Measurements from ENCODE around the gene RGL1.
"Not testable (repeated sequence)": the region's sequence is repeated elsewhere in the genome, so short reads cannot be mapped to it uniquely, and the experiment has no call there.

Gene RGL1

DNA sequence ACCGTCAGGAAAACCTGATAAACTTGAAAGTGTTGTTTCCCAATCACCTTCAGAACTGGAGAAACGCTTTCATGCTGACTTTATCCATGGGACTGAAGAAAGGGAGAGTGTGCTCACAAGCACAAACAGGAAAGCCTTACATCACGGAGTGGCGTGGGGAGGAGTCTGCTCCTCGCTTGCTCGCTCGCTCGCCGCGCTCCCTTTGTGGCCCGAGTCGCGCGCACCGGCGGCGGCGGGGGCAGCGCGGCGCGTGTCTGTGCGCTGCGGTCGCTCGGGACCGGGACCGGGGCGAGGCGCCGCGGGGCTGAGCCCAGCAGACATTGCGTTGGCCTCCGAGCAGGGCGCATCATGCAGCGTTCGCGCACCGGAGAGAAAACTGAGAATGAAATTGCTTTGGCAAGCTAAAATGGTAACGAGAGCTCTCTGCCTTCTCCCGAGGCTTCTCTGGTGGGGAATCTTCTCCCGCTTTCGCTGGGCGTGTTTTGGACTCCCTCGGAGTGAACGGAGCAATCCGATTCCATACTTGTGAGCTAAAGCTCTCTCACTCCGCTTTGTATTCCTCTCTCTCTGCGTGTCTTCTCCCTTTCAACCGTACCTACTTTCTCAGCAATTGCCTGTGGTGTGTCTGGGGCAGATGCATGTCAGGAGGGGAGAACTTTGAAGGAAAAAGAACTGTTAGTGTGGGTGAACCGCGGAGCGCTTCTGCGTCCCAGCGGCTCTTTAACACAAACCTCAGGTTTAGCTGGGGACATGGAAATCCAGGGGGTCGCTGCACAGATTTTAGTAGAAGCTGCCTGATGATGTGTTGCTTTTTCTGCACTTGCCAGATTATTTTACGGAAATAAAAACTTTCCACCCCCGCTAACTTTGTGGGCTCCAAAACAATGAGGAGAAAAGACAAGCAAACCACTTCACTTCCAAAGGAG lies at the start of gene RGL1:
RGL1 (plus strand) TSS at position 205 of the 926 bp plus-strand sequence; CDS start at position 383, 178 bp downstream.
- peak; percentile 14 to 22 for DNase-seq

DNA sequence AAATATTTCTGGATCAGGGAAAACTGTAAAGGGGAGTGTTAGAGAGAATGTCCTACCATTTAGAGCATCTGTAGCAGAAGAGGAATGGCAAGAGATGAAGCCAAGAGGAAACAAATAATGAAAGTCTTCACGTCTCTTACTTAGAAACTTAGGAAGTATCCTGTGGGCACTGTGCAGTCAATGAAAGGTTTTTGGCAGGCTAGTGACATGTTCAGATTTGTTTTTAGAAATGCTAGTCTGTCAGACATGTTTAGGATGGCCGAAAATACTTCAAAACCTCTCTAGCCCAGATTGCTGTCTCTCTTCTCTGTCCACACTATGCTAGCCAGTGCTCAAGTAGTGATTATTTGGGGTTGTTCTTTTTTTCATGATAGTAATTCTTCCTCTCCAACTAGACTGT lies 48.6 kb upstream of the RGL1 start:
- DNase-seq: no peak

- DNase-seq: no peak
Observed at GRCh38 chr1:183757061-183757460, 47.9 kb upstream of the RGL1 start.

GRCh38 chr1:183758913-183759312 lies 46.0 kb upstream of the RGL1 start:
- DNase-seq: no peak

GRCh38 chr1:183760661-183761060 lies 44.3 kb upstream of the RGL1 start:
- no peak for DNase-seq

- DNase-seq: no peak
Observed at GRCh38 chr1:183761871-183762270, 43.0 kb upstream of the RGL1 start.

DNA sequence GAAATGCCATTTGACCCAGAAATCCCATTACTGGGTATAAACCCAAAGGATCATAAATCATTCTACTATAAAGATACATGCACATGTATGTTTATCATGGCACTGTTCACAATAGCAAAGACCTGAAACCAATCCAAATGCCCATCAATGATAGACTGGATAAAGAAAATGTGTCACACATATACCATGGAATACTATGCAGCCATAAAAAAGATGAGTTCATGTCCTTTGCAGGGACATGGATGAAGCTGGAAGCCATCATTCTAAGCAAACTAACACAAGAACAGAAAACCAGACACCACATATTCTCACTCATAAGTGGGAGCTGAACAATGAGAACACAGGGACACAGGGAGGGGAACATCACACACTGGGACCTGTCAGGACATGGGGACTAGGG lies 42.1 kb upstream of the RGL1 start:
- DNase-seq: not testable (repeated sequence)

DNA sequence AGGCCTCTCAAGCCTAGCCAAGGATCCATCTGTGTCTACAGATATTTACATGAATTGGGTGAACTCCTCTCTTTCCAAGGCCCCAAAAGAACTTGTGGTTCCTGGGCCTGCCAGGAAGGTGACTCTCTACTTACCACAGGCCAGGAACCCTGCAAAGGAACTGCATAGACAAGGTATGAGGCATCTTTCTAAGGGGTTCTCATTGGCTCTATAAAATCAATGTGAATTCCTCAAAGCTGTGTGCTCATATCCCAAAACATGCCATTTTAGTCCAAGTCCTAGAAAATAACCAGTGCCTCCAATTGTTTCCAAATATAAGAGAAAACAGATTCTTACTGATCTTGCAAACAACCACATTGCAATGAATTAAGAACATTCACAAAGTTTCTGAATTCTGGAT lies 39.9 kb upstream of the RGL1 start:
- DNase-seq: no peak

- no peak for DNase-seq
Observed at GRCh38 chr1:183769956-183770815, 34.7 kb upstream of the RGL1 start.

DNA sequence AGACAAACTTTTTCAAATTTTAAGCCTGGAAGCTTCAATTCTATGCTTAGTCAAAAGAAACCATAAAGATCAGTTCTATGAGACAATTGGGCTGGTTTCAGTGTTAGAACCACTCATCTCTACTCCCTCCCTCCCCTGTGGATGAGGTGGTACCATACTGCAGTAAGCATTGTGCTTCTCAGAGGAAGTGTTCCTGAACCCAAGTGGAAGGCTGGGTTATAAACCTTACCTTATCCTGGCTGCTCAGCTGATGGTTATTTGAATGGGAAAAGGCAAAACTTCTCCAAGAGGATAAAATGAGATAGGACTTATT lies 34.1 kb upstream of the RGL1 start:
- DNase-seq: no peak

- no peak for DNase-seq
Observed at GRCh38 chr1:183773482-183774274, 31.2 kb upstream of the RGL1 start.

DNA sequence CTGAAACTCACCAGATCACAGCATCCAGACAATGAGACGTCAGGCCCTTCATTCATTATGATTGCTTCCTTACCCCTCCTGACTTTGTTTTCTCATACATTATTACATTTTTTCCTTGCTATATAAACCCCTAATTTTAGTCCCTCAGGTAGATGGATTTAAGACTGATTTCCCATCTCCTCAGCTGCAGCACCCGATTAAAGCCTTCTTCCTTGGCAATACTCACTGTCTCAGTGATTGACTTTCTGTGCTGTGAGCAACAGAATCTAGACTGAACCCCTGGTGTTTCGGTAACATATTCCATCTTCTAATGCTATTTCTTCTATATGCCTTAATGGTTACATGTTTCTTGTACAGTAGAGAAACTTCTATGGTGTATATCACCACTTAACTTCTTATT lies 30.0 kb upstream of the RGL1 start:
- DNase-seq: no peak

DNA sequence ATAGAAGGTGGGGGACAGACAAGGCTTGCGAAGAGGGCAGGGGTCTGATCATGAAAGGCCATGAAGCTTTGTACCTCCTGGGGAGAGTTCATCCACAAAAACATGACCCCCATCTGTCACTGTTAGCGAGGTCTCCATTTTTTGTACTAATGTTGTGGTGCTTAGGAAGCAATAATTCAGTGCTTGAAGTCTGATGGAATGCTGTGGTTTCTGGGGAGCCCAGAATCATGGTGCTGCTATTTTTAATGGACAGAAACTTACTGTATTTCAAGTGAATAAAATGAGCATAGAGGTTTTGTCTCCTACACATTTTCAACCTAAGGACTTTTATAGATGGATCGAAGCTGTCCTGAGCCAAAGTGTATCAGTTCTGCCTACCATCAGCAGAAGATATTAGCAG lies 28.2 kb upstream of the RGL1 start:
- no peak for DNase-seq

DNA sequence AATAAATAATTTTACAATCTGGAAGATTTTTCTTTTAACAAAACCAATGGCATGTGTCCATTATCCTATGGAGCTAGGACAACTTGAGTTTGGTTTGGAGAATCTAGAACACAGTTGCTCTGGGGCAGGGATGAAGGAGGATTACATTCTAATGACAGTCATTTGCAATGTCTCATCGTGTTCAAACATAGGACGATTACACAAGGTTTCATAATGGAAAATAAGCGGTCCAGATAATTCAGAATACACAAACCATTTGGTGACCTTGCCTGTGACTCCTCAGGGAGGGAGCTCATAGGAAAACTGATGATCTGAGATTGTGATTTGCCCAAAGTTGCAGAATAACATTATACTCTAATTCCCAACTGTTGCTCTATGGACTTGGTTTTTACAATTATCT lies 27.6 kb upstream of the RGL1 start:
- no peak for DNase-seq

DNA sequence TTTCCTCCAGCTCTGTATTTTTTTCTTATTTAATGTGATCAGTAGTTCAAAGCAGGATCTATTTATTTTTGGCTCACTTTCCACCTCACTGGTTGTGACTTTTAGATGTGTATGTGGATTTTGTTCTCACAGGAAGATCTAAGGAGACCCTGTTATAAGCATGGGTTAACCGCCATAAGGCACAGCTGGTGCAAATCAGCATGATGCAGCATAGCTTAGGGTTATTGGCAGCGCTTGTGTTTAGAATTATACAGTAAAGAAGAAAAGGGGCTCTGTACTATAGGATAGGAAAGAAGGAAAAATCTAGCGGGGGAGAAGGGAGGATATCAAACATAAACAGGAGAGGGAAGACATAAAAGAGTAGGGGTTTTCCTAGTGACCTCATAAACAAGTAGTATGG lies 26.9 kb upstream of the RGL1 start:
- DNase-seq: no peak

- DNase-seq: no peak
Observed at GRCh38 chr1:183778568-183779433, 26.1 kb upstream of the RGL1 start.

GRCh38 chr1:183780159-183780558 lies 24.8 kb upstream of the RGL1 start:
- DNase-seq: no peak

DNA sequence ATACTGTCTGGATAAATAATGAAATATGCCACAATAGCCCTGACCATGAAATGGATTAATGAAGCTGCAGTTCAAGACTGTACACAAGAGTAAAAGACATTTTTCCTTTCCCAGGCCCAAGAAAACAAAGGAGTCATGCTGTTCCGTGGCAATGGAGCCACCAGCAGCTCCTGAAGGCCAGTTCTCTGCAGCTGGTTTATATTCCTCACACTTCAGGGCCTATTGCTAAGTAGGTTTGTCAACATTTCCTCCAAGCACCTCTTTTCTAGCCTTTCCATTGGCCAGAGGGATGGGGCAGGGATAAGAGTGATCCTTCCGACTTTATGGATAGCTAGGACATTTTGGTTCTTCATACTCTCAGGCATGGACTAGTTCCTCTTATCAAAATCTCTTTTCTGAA lies 24.2 kb upstream of the RGL1 start:
- no peak for DNase-seq

DNA sequence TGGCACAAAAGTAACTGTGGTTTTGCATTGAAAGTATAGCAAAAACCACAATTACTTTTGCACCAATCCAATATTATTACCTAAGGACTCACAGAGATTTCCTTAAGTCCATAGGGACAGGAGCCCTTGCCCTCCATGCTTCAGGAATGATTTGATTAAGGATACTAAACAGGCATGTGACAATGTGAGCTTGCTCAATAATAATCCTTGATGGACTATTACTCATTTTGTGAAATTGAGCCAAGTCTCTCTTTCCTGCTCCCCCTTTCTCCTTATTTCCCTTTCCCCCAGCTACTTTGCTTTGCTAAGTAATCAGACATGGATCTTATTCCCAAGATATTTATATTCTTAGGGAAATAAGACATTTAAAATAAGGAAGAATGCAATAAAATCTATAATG lies 21.6 kb upstream of the RGL1 start:
- DNase-seq: no peak

DNA sequence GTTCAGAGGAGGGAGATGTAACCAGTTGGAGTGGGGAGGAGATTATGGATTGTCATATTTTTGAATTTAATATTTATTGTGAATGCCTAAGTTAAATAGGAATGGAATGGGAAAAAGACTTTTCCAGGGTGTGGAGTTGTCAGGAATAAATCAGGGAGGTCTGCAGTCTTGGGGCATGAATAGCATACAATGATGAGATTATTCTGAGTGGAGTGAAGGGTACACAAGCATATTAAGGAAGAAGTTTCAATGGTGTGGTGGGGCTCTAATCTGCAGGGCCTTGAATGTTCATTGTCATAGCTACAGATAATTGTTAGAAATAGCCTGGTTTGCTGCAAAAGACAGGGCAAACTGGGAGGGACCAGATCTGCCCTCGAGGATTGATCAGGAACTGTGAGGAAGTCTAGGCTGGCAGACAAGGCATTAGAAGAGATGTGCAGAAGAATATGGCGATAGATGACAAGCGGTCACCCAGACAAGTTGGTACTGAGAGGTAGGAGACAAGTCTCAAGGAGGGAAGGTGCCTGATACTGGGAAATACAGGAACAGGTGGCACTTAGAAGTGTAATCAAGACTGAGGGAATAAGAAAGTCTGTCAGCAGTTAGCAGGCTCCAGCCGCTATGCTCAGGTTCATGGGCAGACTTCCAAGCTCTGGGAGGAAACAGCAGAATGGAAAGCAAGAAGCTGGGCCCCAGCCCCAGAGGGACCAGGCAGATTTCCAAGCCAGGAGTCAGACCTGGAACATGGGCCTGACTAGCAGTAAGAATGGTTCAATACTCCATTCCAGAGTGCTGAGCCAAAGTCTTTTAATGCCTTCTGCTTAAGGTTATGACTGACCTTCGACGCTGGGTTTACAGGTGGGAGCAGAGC lies 20.9 kb upstream of the RGL1 start:
- DNase-seq: no peak

GRCh38 chr1:183785921-183786320 lies 19.0 kb upstream of the RGL1 start:
- DNase-seq: not testable (repeated sequence)

All from activated CD4-positive, alpha-beta T cell treated with anti-CD3 and anti-CD28 coated beads, Interleukin-2, amount 50 U/mL, for 48 hours (primary cell).